IMR-90 (cell line): ENCODE measurements around the gene NRIP3. TPM values are rescaled to one million over a fixed set of nuclear protein-coding genes. Genes with fewer than 3 reads are reported as not detected.

Source experiments
- ATAC-seq: fragments of 200-7000 bp; cut with Tn5 transposase; 2 replicates; pipeline ENCODE4 v1.9.1; 2020; ENCODE audit warnings: low read depth, mild to moderate bottlenecking, moderate library complexity
- BruUV-seq: library from RNA; stranded (reverse); fragments of 400-500 nt; replicated peaks from 2 replicates; lab custom pipeline; 2021; lab: Mats Ljungman, UMichigan
- CTCF ChIA-PET: fragments of 300-600 bp; formaldehyde crosslinking; extraction: SDS; loops from one replicate; lab custom pipeline; 2021; ENCODE audit warnings: antibody characterized with exemption; lab: Yijun Ruan, JAX
- POLR2A ChIA-PET: fragments of 300-600 bp; sonication (Branson Sonifier 250); formaldehyde crosslinking; loops from one replicate; lab custom pipeline; 2022; ENCODE audit warnings: antibody characterized with exemption; ENCODE audit not compliant: unreplicated experiment; lab: Charles Lee
- DNase-seq: peaks from one replicate; pipeline ENCODE4 v3.0.0; 2013
- H2AFZ ChIP-seq: replicated peaks from 2 replicates; pipeline ENCODE3; 2013; ENCODE audit warnings: low read length, mild to moderate bottlenecking; ENCODE audit not compliant: poor library complexity
- H2AK5ac ChIP-seq: 2 replicates; pipeline ENCODE4 v1.6.1; 2013; ENCODE audit warnings: low read depth, low read length, inconsistent platforms
- H2AK9ac ChIP-seq: replicated peaks from 2 replicates; pipeline ENCODE3; 2013; ENCODE audit warnings: mild to moderate bottlenecking, low read depth, low read length, moderate library complexity; ENCODE audit not compliant: poor library complexity
- H2BK120ac ChIP-seq: 2 replicates; pipeline ENCODE4 v1.6.1; 2013; ENCODE audit warnings: low read depth, low read length, inconsistent platforms
- H2BK15ac ChIP-seq: 3 replicates; pipeline ENCODE4 v1.6.1; 2013; ENCODE audit warnings: low read depth, low read length, inconsistent platforms
- H2BK20ac ChIP-seq: 2 replicates; pipeline ENCODE4 v1.6.1; 2013; ENCODE audit warnings: low read depth, mild to moderate bottlenecking, inconsistent platforms, low read length, moderate library complexity
- H2BK5ac ChIP-seq: 2 replicates; pipeline ENCODE4 v1.6.1; 2013; ENCODE audit warnings: mild to moderate bottlenecking, low read depth, low read length, inconsistent platforms; ENCODE audit not compliant: poor library complexity, severe bottlenecking
- H3K14ac ChIP-seq: replicated peaks from 2 replicates; pipeline ENCODE4 v1.6.1; 2013; ENCODE audit warnings: low read depth, low read length, inconsistent platforms
- H3K18ac ChIP-seq: 2 replicates; pipeline ENCODE4 v1.6.1; 2013; ENCODE audit warnings: low read depth, low read length, control low read depth
- H3K23ac ChIP-seq: 2 replicates; pipeline ENCODE4 v1.6.1; 2013; ENCODE audit warnings: low read depth, low read length, inconsistent platforms
- H3K27ac ChIP-seq: 2 replicates; pipeline ENCODE4 v1.5.1; 2013; ENCODE audit warnings: mild to moderate bottlenecking, control low read depth, low read length; ENCODE audit not compliant: insufficient read depth
- H3K27me3 ChIP-seq: 2 replicates; pipeline ENCODE4 v1.6.1; 2013; ENCODE audit warnings: low read length; ENCODE audit not compliant: control insufficient read depth, insufficient read depth
- H3K36me3 ChIP-seq: 2 replicates; pipeline ENCODE4 v1.6.1; 2013; ENCODE audit warnings: low read length, mixed read lengths; ENCODE audit not compliant: control insufficient read depth, insufficient read depth
- H3K4ac ChIP-seq: 2 replicates; pipeline ENCODE4 v1.6.1; 2013; ENCODE audit warnings: low read depth, low read length, inconsistent platforms
- H3K4me1 ChIP-seq: 2 replicates; pipeline ENCODE4 v1.6.1; 2013; ENCODE audit warnings: low read length, mixed read lengths; ENCODE audit not compliant: control insufficient read depth, insufficient read depth
- H3K4me2 ChIP-seq: 2 replicates; pipeline ENCODE4 v1.6.1; 2013; ENCODE audit warnings: low read depth, mild to moderate bottlenecking, control low read depth, low read length, moderate library complexity
- H3K4me3 ChIP-seq: 2 replicates; pipeline ENCODE4 v1.5.1; 2013; ENCODE audit warnings: low read depth, mild to moderate bottlenecking, control low read depth, low read length, moderate library complexity; ENCODE audit not compliant: insufficient read depth
- H3K56ac ChIP-seq: 2 replicates; pipeline ENCODE4 v1.6.1; 2013; ENCODE audit warnings: low read length, inconsistent platforms; ENCODE audit not compliant: insufficient read depth; ENCODE audit errors: extremely low read depth
- H3K79me1 ChIP-seq, 2 experiments: 2 replicates each; pipeline ENCODE4 v1.6.1; 2013; ENCODE audit warnings: low read length in 2 of 2, inconsistent platforms in 1 of 2, low read depth in 1 of 2
- H3K9ac ChIP-seq: 2 replicates; pipeline ENCODE4 v1.6.1; 2013; ENCODE audit warnings: low read depth, low read length, control low read depth
- H3K9me1 ChIP-seq: 2 replicates; pipeline ENCODE4 v1.6.1; 2013; ENCODE audit warnings: low read length, inconsistent platforms; ENCODE audit not compliant: insufficient read depth
- H3K9me3 ChIP-seq: 2 replicates; pipeline ENCODE4 v1.6.1; 2013; ENCODE audit warnings: low read length; ENCODE audit not compliant: control insufficient read depth, insufficient read depth
- H4K20me1 ChIP-seq: 2 replicates; pipeline ENCODE4 v1.6.1; 2013; ENCODE audit warnings: low read length, inconsistent platforms; ENCODE audit not compliant: insufficient read depth
- H4K5ac ChIP-seq: 2 replicates; pipeline ENCODE4 v1.6.1; 2013; ENCODE audit warnings: mild to moderate bottlenecking, low read depth, low read length, control low read depth
- H4K8ac ChIP-seq, 2 experiments: 2 replicates each; pipeline ENCODE4 v1.6.1; 2013; ENCODE audit warnings: low read depth in 2 of 2, low read length in 2 of 2, control low read depth in 1 of 2, inconsistent platforms in 1 of 2
- H4K91ac ChIP-seq: 2 replicates; pipeline ENCODE4 v1.6.1; 2013; ENCODE audit warnings: low read depth, low read length, inconsistent platforms; ENCODE audit not compliant: insufficient read depth
- BHLHE40 ChIP-seq: fragments of 150-350 bp; IDR thresholded peaks from 2 replicates; pipeline ENCODE4 v1.6.1; 2016; ENCODE audit warnings: mild to moderate bottlenecking, low read depth, low read length
- CHD1 ChIP-seq: IDR thresholded peaks from 2 replicates; pipeline ENCODE4 v1.6.1; 2012; ENCODE audit warnings: low read depth, low read length, improper control_type of control experiment
- CTCF ChIP-seq: conservative IDR thresholded peaks from 2 replicates; pipeline ENCODE4 v1.5.1; 2012; ENCODE audit warnings: mild to moderate bottlenecking, low read depth, low read length, improper control_type of control experiment
- ELK1 ChIP-seq: fragments of 150-350 bp; IDR thresholded peaks from 2 replicates; pipeline ENCODE4 v1.6.1; 2016; ENCODE audit warnings: low read depth, mild to moderate bottlenecking, low read length, moderate library complexity, borderline replicate concordance
- FOS ChIP-seq: fragments of 150-350 bp; IDR thresholded peaks from 2 replicates; pipeline ENCODE4 v1.6.1; 2016; ENCODE audit warnings: low read depth, low read length
- MAFK ChIP-seq: IDR thresholded peaks from 2 replicates; pipeline ENCODE4 v1.6.1; 2012; ENCODE audit warnings: low read depth, low read length, improper control_type of control experiment
- MAZ ChIP-seq: IDR thresholded peaks from 2 replicates; pipeline ENCODE4 v1.6.1; 2012; ENCODE audit warnings: low read depth, mild to moderate bottlenecking, low read length, improper control_type of control experiment, moderate library complexity, borderline replicate concordance
- MXI1 ChIP-seq: IDR thresholded peaks from 2 replicates; pipeline ENCODE4 v1.6.1; 2012; ENCODE audit warnings: low read depth, mild to moderate bottlenecking, low read length, moderate library complexity, borderline replicate concordance
- POLR2A ChIP-seq: IDR thresholded peaks from 2 replicates; pipeline ENCODE4 v1.6.1; 2012; ENCODE audit warnings: mild to moderate bottlenecking, low read depth, low read length
- RAD21 ChIP-seq: IDR thresholded peaks from 2 replicates; pipeline ENCODE4 v1.6.1; 2012; ENCODE audit warnings: low read length, improper control_type of control experiment
- WGBS, 2 experiments: methylation state at CpG; one replicate each; pipeline versions ENCODE4 v1.1.5 to v1.1.7; 2013; ENCODE audit warnings: missing lambda C conversion rate in 2 of 2; ENCODE audit not compliant: insufficient read length in 1 of 2; ENCODE audit errors: extremely low coverage in 2 of 2; 5-methylcytosine and 5-hydroxymethylcytosine counted together
- dilution Hi-C: fragments of 300-500 bp; cut with HindIII; formaldehyde crosslinking; loops from one replicate; pipeline ENCODE4 v1.14.3; 2018; ENCODE audit warnings: low sequenced_read_pairs; ENCODE audit not compliant: unreplicated experiment
- in situ Hi-C: fragments of 300-500 bp; cut with MboI; formaldehyde crosslinking; loops from 3 replicates; pipeline ENCODE4 v1.14.3; 2019; ENCODE audit warnings: low sequenced_read_pairs, inconsistent platforms, mixed read lengths
- intact Hi-C: fragments of 100-400 bp; cut with micrococcal nuclease; formaldehyde crosslinking; loops from 2 replicates; pipeline ENCODE4 v1.10.0; 2022
- polyA plus RNA-seq, 3 experiments: library from polyadenylated mRNA; depleted of rRNA; stranded (reverse); fragments of >200 nt; gene quantifications; 2 replicates each; pipeline ENCODE4 v1.2.3, GENCODE V29; 2012; ENCODE audit warnings: low replicate concordance in 1 of 3
- total RNA-seq: library from RNA; depleted of rRNA; stranded (reverse); fragments of >200 nt; gene quantifications from 2 replicates; pipeline ENCODE4 v1.2.3, GENCODE V29; 2012

Gene NRIP3
- total and polyA plus RNA-seq, 2 of the 4 experiments (the other 2 are of a cell fraction): 11.5 to 43.6 TPM

- Histone ChIP-seq H2BK20ac (no peak overlapping the region), H3K4me2 (no peak overlapping the region), H3K9ac (no peak overlapping the region), H2AK5ac (no peak overlapping the region), H3K23ac (no peak overlapping the region), H2BK5ac (no peak overlapping the region), H3K9me3 (no peaks in the 10 kb centered on the region), H3K14ac (no peak overlapping the region), H3K36me3 (no peaks in the 10 kb centered on the region), H3K27ac (no peak overlapping the region), H4K20me1 (no peaks in the 10 kb centered on the region), H2AK9ac (no peak overlapping the region), H3K4ac (no peak overlapping the region), H2BK120ac (no peak overlapping the region), H3K79me1 (peaks cover 0 to 4% of the 10 kb centered on the region in 2 experiments; a peak in 2 of 4 replicates), H4K5ac (no peak overlapping the region), H4K91ac (no peak overlapping the region), H3K4me3 (no peak overlapping the region), H3K18ac (no peak overlapping the region), H3K4me1 (peaks cover 4% of the 10 kb centered on the region; the same call in 1 of the 2 replicates), H3K9me1 (no peaks in the 10 kb centered on the region), H3K27me3 (peaks cover 39% of the 10 kb centered on the region), H2AFZ (no peak overlapping the region), H3K56ac (no peak overlapping the region), H2BK15ac (no peak overlapping the region), H4K8ac (no peak overlapping the region)
- DNase-seq (no peak), ATAC-seq (no peak)
- BruUV-seq: no TSS peak
- TF ChIP-seq POLR2A (no peak), CHD1 (no peak), FOS (no peak), BHLHE40 (no peak), MXI1 (no peak), MAZ (no peak), MAFK (no peak), RAD21 (no peak), ELK1 (no peak), CTCF (no peak)
- in situ Hi-C loops: loop anchor here (25.0 kb wide), 1 partner anchor 504 kb away; no protein-coding TSS in a partner anchor
- ChIA-PET POLR2A (no interaction called here), CTCF (no interaction called here)
- intact Hi-C loops: no loop called here
- dilution Hi-C loops: no loop called here
- no CpG with 5 or more reads among the region's 3 CpGs for WGBS, 2 experiments
Measured at GRCh38 chr11:9008011-9008550, 4.3 kb upstream of the NRIP3 start.
